ENCODE data around the gene DNAH14. TPM values are rescaled to one million over a fixed set of nuclear protein-coding genes. Genes with fewer than 3 reads are reported as not detected.

Gene DNAH14
- total and polyA plus RNA-seq, 3 donors from 2014 or later = 30.1 to 82.1 (median 37.3) TPM

- Histone ChIP-seq H3K4me3 (no peak overlapping the region), H3K9me3 (no peaks in the 10 kb centered on the region), H3K27ac (no peak overlapping the region), H3K36me3 (ENCODE audit: low read depth, missing control alignments) (no peaks in the 10 kb centered on the region), H3K4me1 (peaks cover 8% of the 10 kb centered on the region), H3K27me3 (no peaks in the 10 kb centered on the region)
- DNase-seq = no peak
- TF ChIP-seq POLR2A (IDR thresholded peaks at IDR 0.05) (no peak), CTCF (IDR thresholded peaks at IDR 0.05) (no peak)
- intact Hi-C loops (cut with DNase I; ENCODE audit: low total_unique reads) = no loop called here
- WGBS, 2 donors = 82 to 86% methylated on average over 6 of the region's 6 CpGs
These were observed 495.2 kb downstream of the DNAH14 start for GRCh38 chr1:225424562-225425200.

- peaks cover 8% of the 10 kb centered on the region for H3K4me1 ChIP-seq
- no peak overlapping the region for H3K4me3 ChIP-seq
- H3K36me3 ChIP-seq (ENCODE audit: low read depth, missing control alignments) = no peaks in the 10 kb centered on the region
- TF ChIP-seq CTCF (IDR thresholded peaks at IDR 0.05) = no peak
- TF ChIP-seq POLR2A (IDR thresholded peaks at IDR 0.05) = no peak
- H3K27me3 ChIP-seq = no peaks in the 10 kb centered on the region
- intact Hi-C loops (cut with DNase I; ENCODE audit: low total_unique reads) = no loop called here
- no peaks in the 10 kb centered on the region for H3K9me3 ChIP-seq
- DNase-seq = no peak
- H3K27ac ChIP-seq = no peak overlapping the region
- WGBS, 2 donors = 38 to 58% methylated on average over 5 of the region's 5 CpGs
These were observed 495.8 kb downstream of the DNAH14 start for GRCh38 chr1:225425201-225425786.

GRCh38 chr1:225426395-225427234 is 497.1 kb downstream of the DNAH14 start:
- WGBS, 2 donors = 9 to 10% methylated on average over 34 to 36 of the region's 36 CpGs
- Histone ChIP-seq H3K27me3 (no peaks in the 10 kb centered on the region), H3K9me3 (no peaks in the 10 kb centered on the region), H3K36me3 (ENCODE audit: low read depth, missing control alignments) (no peaks in the 10 kb centered on the region), H3K4me3 (peak overlapping the region; percentile 84 to 86), H3K27ac (peak overlapping the region; percentile 94 to 95), H3K4me1 (peaks cover 8% of the 10 kb centered on the region)
- intact Hi-C loops (cut with DNase I; ENCODE audit: low total_unique reads) = no loop called here
- TF ChIP-seq CTCF (IDR thresholded peaks at IDR 0.05) (no peak), POLR2A (IDR thresholded peaks at IDR 0.05) (no peak)
- peak; percentile 47 for DNase-seq

- Histone ChIP-seq H3K36me3 (ENCODE audit: low read depth, missing control alignments) (no peaks in the 10 kb centered on the region), H3K27ac (peak within 1 kb of the TSS; percentile 94 to 95), H3K4me3 (peak within 1 kb of the TSS; percentile 84 to 86), H3K4me1 (peaks cover 8% of the 10 kb centered on the region), H3K27me3 (no peaks in the 10 kb centered on the region), H3K9me3 (no peaks in the 10 kb centered on the region)
- intact Hi-C loops (cut with DNase I; ENCODE audit: low total_unique reads) = no loop called here
- WGBS, 2 donors = 0 to 1% methylated on average over 18 to 30 of the region's 94 CpGs
- DNase-seq = peak; percentile 34
- no peak for TF ChIP-seq CTCF (IDR thresholded peaks at IDR 0.05)
- no peak for TF ChIP-seq POLR2A (IDR thresholded peaks at IDR 0.05)
These were observed 498.0 kb downstream of the DNAH14 start, which contains the start of gene LBR for GRCh38 chr1:225427235-225428067. Gene LBR, minus strand, starts transcription at chr1:225428038. Its CDS starts 3,963 bp downstream, at chr1:225424075.
